HuH-7 (cell line): ENCODE measurements around the gene CRYM.
A peak's percentile ranks its signal among the peaks of the same experiment; 100 is the strongest.
"Not testable (repeated sequence)": the region's sequence is repeated elsewhere in the genome, so short reads cannot be mapped to it uniquely, and the experiment has no call there.

Experiments used
- DNase-seq: peaks from one replicate; pipeline ENCODE4 v3.0.0; 2011; ENCODE audit warnings: low spot score

Gene CRYM

DNA sequence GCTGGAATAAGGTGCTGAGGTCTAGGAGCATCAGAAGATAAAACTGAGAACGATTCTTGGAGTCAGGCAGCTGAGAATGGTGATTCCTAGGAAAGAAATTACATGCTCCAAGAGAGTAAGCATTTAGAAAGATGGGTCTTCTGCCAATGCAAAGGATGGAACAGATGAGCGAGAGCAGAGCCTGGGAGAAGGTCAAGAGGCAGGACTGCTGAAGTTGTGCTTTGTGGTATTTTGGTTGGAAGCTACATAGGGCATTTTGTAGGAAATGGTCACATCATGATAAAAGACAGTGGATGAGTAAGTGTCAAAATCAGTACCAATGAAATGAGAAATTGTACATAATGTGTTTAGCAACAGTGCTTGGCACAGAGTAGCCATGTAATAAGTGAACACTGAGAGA is 1.4 kb upstream of the CRYM start:
- DNase-seq = no peak

GRCh38 chr16:21277045-21277926 is 804 bp downstream of the CRYM start:
- DNase-seq = no peak

GRCh38 chr16:21276090-21276489 is 2.0 kb downstream of the CRYM start:
- DNase-seq = no peak

GRCh38 chr16:21275529-21275928 is 2.6 kb downstream of the CRYM start:
- DNase-seq = no peak

- no peak for DNase-seq
Observed at GRCh38 chr16:21274172-21274726, 3.8 kb downstream of the CRYM start.

DNA sequence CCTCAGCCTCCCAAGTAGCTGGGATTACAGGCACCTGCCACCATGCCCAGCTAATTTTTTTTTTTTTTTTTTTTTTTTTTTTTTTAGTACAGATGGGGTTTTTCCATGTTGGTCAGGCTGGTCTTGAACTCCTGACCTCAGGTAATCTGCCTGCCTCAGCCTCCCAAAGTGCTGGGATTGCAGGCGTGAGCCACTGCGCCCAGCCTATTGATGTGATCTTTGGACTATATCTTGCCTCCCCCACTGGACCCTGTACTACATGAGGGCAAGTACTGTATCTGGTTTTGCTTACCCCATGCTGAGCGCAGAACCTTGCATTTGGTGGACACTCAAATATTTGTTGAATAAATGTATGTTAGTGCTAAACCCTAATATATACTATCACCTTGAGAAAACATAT is 5.3 kb downstream of the CRYM start:
- DNase-seq = not testable (repeated sequence)

DNA sequence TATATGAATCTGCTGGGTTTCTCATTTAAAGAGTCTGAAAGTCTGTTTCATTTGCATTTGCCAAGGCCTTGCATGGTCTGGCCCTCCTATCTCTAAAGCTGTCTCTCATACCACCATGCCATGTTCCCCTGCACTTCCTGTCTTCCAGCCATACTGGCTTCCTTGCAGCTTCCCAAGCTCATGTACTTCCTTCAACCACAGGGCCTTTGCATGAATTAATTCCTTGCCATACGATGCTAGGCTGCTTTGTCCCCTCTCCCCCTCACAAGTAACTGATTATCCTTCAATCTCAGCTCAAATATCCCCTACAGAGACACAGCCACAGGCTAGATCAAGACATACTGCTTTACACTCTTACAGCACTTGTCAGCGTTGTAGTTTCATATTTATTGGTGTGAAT is 5.8 kb downstream of the CRYM start:
- DNase-seq = no peak

DNA sequence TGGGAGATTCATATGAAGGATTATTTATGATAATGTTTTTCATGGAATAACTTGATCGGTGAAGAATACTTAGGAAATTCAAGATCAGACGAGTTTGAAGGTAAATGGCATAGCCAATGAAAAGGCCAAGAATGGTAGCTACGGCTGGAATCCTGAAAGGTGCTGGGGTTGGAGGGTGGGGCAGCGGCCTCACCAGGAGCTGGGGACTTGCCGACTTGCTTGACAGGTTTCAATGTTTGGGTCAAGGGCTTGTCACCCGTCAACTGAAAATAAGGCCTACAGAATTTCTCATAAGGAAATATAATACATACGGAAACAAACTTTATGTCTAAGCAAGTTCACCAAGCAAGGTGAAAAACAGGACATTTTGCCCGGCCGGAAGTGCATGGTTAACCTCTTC is 9.9 kb downstream of the CRYM start:
- DNase-seq = no peak

DNA sequence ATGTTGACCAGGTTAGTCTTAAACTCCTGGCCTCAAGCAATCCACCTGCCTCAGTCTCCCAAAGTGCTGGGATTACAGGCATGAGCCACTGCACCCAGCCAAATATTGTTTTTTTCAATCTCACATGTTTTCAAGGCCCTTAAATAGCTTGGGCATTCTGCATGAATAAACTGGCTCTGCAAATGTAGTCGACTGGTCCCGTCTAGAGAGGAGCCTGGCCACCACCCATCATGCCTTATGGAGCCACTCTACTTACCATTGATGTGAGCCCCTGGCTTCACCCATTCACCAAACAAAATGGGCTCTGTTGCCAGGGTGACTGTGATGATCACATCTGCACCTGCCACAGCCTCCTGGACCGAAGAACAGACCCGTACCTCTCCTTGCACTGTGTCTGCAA is 10.8 kb downstream of the CRYM start:
- DNase-seq = no peak

DNA sequence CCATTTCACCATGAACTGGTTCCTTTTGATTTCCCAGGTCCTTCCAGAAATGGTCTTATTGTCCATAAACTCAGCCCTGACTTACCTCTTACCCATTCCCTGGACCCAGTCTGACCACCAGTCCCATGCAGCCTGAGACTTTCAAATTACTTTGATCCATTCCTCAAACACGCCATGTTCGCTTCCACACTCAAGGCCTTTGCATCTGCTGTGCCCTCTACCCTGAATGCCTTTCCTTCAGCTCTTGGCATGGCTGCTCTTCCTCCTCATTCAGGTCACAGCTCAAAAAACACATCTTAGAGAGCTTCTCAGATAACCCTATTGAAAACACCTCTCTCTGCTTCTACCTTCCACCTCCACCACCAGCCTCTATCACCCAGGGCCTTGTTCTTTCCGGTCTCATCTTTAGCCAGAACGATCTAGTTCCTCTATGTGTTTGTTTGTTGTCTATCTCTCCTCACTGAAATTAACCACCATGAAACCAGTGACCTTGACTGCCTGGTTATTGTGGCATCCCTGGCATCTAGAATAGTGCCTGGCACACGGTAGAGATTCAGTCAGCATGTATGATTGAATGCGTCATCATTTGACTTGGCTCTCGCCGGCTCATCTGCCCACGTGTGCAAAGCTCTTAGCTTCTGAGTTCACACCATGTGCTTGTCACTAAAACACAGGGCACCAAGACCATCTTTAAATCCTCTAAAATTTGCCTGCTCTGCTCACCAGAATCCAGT is 12.8 kb downstream of the CRYM start:
- no peak for DNase-seq

DNA sequence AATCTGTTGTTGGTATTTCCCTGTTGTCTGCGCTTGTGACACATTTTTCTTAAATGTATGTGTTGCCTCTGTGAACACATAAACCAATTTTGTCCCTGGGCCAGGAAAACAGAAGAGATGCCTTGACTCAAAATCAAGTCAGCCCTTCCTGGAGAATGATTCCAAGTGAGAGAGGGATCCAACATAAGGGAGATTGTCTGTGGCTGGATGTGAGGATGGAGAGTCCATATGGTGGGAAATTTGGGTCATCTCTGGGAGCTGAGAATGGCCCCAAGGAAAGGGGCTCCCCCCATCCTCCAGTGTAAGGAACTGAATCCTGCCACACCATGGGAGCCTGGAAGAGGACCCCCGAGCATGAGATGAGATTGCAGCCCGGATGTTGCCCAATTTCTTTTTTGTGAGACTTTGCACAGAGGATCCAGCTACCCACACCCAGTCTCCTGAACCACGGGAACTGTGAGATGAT is 13.5 kb downstream of the CRYM start:
- DNase-seq = no peak

GRCh38 chr16:21263640-21264570 is 14.2 kb downstream of the CRYM start:
- DNase-seq = peak; percentile 38

- no peak for DNase-seq
Observed at GRCh38 chr16:21262779-21263639, 15.1 kb downstream of the CRYM start.

GRCh38 chr16:21260870-21261791 is 17.0 kb downstream of the CRYM start:
- peak; percentile 84 for DNase-seq

DNA sequence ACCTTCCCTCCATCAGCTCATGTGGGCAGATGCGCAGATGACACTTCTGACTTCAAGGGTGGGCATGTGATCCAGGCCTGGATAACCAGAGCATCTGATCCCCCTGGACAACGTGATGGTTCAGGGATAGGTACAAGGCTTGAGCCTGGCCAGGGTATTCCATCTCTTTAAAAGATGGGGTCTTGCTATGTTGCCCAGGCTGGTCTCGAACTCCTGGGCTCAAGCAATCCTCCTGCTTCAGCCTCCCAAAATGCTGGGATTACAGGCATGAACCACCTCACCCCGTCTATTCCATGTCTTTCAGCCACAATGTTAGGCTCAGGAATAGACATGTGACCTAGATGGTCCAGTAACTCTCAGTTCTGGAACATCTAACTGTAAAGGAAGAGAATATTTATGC is 20.8 kb downstream of the CRYM start:
- no peak for DNase-seq

DNA sequence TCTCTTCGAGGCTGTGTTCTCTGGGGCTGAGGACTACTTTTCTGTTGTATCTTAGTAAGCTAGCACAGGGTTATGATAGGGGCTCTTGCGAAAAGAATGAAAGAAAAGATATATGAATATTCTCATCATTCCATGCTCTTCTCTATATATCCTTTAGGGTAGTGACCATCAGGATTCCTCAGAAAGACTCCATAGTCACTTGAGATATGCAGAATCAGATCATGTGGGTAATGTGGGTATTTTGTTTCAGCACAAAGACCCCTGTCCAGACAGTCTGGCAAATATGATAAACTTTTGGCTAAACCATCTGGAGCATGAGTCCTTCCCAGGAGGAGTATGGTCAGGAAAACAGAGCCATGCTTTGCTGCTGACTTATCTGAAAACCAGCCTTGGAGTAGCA is 21.5 kb downstream of the CRYM start:
- no peak for DNase-seq

DNA sequence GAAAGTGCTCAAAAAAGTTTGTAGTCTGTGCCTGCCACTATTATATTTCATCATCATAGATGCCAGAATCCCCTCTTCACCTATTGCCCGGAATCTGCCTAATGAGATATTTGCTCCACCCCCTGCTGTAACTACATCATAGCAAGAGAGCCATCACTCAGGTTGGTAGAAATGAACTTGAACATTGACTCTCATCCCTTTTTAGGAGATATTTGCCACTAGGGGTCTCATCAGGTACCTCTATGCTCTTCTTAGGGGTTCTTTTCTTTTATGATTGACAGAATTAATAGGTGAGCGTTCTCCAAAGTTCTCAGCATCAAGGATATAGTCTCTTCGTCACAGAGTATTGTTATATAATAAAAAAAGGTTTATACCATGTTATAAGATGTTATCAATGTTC is 24.6 kb downstream of the CRYM start:
- no peak for DNase-seq

DNA sequence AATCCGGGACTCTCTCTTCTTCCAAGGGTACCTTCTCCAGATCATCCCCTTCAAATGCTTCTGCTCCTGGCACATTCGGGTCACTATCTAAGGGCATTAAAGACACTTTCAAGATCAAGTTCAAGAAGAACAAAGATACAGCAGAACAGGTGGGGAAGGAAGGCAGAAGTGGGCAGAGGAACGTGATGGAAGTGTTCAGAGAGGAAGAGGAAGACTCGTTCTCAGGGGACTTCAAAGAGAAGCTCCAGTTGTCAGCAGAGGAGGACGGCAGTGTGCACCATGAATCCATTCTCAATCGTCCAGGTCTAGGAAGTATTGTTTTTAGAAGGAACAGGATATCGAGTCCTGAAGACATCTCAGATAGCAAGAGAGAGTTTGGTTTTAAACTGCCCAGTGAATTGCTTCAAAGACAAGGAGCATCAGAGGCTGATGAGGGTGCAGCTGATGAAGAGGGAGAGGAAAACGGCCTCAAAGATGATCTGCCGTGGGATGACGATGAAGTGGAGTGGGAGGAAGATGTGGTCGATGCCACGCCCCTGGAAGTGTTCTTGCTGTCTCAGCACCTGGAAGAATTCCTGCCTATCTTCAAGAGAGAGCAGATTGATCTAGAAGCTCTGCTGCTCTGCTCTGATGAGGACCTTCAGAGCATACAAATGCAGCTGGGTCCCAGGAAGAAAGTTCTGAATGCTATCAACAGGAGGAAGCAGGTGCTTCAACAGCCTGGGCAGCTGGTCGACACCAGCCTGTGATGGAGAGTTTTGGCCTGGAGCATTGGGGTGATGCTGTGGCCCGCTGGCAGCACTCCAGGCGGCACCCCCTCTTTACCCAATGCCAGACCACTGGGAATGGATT is 27.8 kb downstream of the CRYM start:
- DNase-seq = no peak

DNA sequence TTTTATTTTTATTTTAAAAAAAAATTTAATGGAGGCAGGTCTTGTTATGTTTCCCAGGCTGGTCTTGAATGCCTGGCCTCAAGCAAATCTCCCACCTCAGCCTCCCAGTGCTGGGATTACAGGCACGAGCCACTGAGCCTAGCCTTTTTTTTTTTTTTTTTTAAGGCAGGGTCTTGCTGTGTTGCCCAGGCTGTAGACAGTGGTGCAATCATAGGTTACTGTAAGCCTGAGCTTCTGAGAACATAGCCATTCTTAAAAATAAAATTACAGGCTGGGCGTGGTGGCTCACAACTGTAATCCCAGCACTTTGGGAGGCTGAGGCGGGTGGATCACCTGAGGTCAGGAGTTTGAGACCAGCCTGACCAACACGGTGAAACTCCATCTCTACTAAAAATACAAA is 29.9 kb downstream of the CRYM start:
- DNase-seq = not testable (repeated sequence)
